SK-N-SH treated with all-trans-retinoic acid at 6 μM for 48 hours (cell line): ENCODE data around the gene ATG13.

ENCODE experiments used
- ATAC-seq: fragments of 200-7000 bp; cut with Tn5 transposase; 3 replicates; pipeline ENCODE4 v1.9.1; 2020; ENCODE audit warnings: mild to moderate bottlenecking, moderate library complexity
- BACH2 ChIP-seq: fragments of 250-450 bp; sonication (Bioruptor Pico); IDR thresholded peaks from 2 replicates; pipeline ENCODE4 v1.9.0; 2021; ENCODE audit warnings: mild to moderate bottlenecking, borderline replicate concordance
- CREB5 ChIP-seq: fragments of 250-450 bp; sonication (Bioruptor Pico); IDR thresholded peaks from 2 replicates; pipeline ENCODE4 v1.5.1; 2020; ENCODE audit warnings: low read depth, mild to moderate bottlenecking, moderate library complexity
- CSDC2 ChIP-seq: fragments of 250-450 bp; sonication (Bioruptor Pico); IDR thresholded peaks from 2 replicates; pipeline ENCODE4 v1.5.0; 2020; ENCODE audit warnings: mild to moderate bottlenecking, moderate library complexity
- GLIS3 ChIP-seq: fragments of 250-450 bp; sonication (Bioruptor Pico); IDR thresholded peaks from 2 replicates; pipeline ENCODE4 v1.5.0; 2020; ENCODE audit warnings: mild to moderate bottlenecking, moderate library complexity
- ISL1 ChIP-seq: fragments of 250-450 bp; sonication (Bioruptor Pico); IDR thresholded peaks from 2 replicates; pipeline ENCODE4 v2.1.2; 2022; ENCODE audit warnings: mild to moderate bottlenecking, moderate library complexity
- POU6F1 ChIP-seq: fragments of 250-450 bp; sonication (Bioruptor Pico); IDR thresholded peaks from 2 replicates; pipeline ENCODE4 v1.8.0; 2021; ENCODE audit warnings: low read depth, mild to moderate bottlenecking, moderate library complexity, borderline replicate concordance
- PPARA ChIP-seq: fragments of 250-450 bp; sonication (Bioruptor Pico); IDR thresholded peaks from 2 replicates; pipeline ENCODE4 v1.5.0; 2020; ENCODE audit warnings: mild to moderate bottlenecking, borderline replicate concordance
- RARB ChIP-seq: fragments of 250-450 bp; sonication (Bioruptor Pico); IDR thresholded peaks from 2 replicates; pipeline ENCODE4 v1.8.0; 2021; ENCODE audit warnings: mild to moderate bottlenecking, moderate library complexity
- SNAI2 ChIP-seq: fragments of 250-450 bp; sonication (Bioruptor Pico); IDR thresholded peaks from 2 replicates; pipeline ENCODE4 v1.5.0; 2020; ENCODE audit warnings: mild to moderate bottlenecking, moderate library complexity
- TCF4 ChIP-seq: fragments of 250-450 bp; sonication (Bioruptor Pico); IDR thresholded peaks from 2 replicates; pipeline ENCODE4 v1.8.0; 2021; ENCODE audit warnings: mild to moderate bottlenecking, moderate library complexity, borderline replicate concordance
- TOX ChIP-seq: fragments of 250-450 bp; sonication (Bioruptor Pico); IDR thresholded peaks from 2 replicates; pipeline ENCODE4 v1.8.0; 2021; ENCODE audit warnings: mild to moderate bottlenecking, moderate library complexity, borderline replicate concordance
- TSHZ2 ChIP-seq: fragments of 250-450 bp; sonication (Bioruptor Pico); IDR thresholded peaks from 2 replicates; pipeline ENCODE4 v1.5.0; 2020; ENCODE audit warnings: mild to moderate bottlenecking, moderate library complexity
- ZC3H10 ChIP-seq: fragments of 250-450 bp; sonication (Bioruptor Pico); IDR thresholded peaks from 2 replicates; pipeline ENCODE4 v1.5.1; 2021; ENCODE audit warnings: mild to moderate bottlenecking, moderate library complexity
- ZFP3 ChIP-seq: fragments of 250-450 bp; sonication (Bioruptor Pico); IDR thresholded peaks from 2 replicates; pipeline ENCODE4 v1.5.0; 2020; ENCODE audit warnings: mild to moderate bottlenecking, moderate library complexity
- ZNF565 ChIP-seq: fragments of 450-650 bp; formaldehyde crosslinking; conservative IDR thresholded peaks from 2 replicates; pipeline ENCODE4 v1.5.0; 2020; ENCODE audit warnings: low read depth, mild to moderate bottlenecking, moderate library complexity
- ZNF70 ChIP-seq: fragments of 450-650 bp; formaldehyde crosslinking; IDR thresholded peaks from 2 replicates; pipeline ENCODE4 v1.5.0; 2020; ENCODE audit warnings: mild to moderate bottlenecking, moderate library complexity
- ZNF8 ChIP-seq: fragments of 450-650 bp; formaldehyde crosslinking; IDR thresholded peaks from 2 replicates; pipeline ENCODE4 v1.5.0; 2020; ENCODE audit warnings: mild to moderate bottlenecking, moderate library complexity
- TF ChIP-seq, protein P1 (sequence below): fragments of 250-450 bp; sonication (Bioruptor Pico); IDR thresholded peaks from 2 replicates; pipeline ENCODE4 v1.8.0; 2020; ENCODE audit warnings: mild to moderate bottlenecking, moderate library complexity, borderline replicate concordance

Gene ATG13

GRCh38 chr11:46588915-46589314, 28.4 kb upstream of the ATG13 start:
- TF ChIP-seq ZNF565 (CRISPR knock-in tag) (no peak), TOX (CRISPR knock-in tag) (no peak), BACH2 (CRISPR knock-in tag) (no peak), ZFP3 (CRISPR knock-in tag) (no peak), ZNF8 (CRISPR knock-in tag) (no peak), ISL1 (CRISPR knock-in tag) (no peak), SNAI2 (CRISPR knock-in tag) (no peak), TCF4 (CRISPR knock-in tag) (no peak), GLIS3 (no peak)
- TF ChIP-seq, protein P1, sequence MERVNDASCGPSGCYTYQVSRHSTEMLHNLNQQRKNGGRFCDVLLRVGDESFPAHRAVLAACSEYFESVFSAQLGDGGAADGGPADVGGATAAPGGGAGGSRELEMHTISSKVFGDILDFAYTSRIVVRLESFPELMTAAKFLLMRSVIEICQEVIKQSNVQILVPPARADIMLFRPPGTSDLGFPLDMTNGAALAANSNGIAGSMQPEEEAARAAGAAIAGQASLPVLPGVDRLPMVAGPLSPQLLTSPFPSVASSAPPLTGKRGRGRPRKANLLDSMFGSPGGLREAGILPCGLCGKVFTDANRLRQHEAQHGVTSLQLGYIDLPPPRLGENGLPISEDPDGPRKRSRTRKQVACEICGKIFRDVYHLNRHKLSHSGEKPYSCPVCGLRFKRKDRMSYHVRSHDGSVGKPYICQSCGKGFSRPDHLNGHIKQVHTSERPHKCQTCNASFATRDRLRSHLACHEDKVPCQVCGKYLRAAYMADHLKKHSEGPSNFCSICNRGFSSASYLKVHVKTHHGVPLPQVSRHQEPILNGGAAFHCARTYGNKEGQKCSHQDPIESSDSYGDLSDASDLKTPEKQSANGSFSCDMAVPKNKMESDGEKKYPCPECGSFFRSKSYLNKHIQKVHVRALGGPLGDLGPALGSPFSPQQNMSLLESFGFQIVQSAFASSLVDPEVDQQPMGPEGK (CRISPR knock-in tag) = no peak
- no peak for ATAC-seq

GRCh38 chr11:46590740-46591605, 26.4 kb upstream of the ATG13 start:
- TF ChIP-seq TSHZ2 (no peak), BACH2 (CRISPR knock-in tag) (no peak), ISL1 (CRISPR knock-in tag) (0 out of 2 replicates have a peak, but pooled peaks have one; percentile 24)
- TF ChIP-seq, all 23 proteins: peak for 1
- no peak for ATAC-seq

DNA sequence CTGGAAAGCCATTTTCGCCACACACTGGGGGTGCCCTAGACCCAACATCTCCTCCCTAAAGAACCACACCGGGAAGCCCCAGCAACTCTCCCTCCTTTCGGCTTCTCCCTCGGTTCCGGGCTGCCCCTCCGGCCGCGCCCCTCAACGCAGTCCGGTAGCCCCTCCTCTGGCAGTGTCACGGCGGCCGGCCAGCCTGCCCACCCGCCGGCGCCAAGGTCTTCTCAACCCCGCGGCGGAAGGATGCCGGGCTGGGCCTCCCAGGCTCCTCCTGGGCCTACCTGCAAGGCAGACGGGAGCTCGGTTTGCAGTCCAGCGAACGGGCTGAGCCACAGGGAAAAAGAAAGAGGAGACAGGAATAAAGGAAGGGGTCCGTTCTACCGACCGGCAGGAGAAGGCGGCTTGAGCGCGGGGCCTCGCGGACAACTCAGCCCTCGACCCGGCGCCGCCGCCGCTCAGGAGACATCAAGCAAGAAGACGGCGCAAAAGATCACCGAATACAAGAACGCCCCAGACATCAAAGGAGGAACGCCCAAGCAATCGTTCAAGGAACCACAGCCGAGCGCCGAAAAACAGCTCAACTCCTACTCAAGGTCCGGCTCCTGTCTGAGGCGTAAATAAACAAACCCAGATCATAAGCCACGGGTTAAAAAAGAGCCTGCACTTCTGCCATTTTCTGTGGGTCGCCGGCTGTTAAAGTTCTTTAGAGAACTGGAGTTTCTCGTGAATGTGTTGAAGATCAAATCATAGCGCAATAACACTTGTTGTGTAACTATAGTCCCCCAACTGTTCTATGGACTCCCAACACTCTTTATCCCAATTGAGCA, 23.6 kb upstream of the ATG13 start, which contains the start of gene AMBRA1:
Gene AMBRA1 (minus strand): TSS at position 474 of the 824 bp plus-strand sequence. CDS start 45,643 bp downstream, outside the sequence.
- no peak for TF ChIP-seq ZC3H10 (CRISPR knock-in tag)
- TF ChIP-seq TSHZ2 = 0 out of 2 replicates have a peak, but pooled peaks have one; percentile 28
- TF ChIP-seq CREB5 (CRISPR knock-in tag) = no peak
- TF ChIP-seq ISL1 (CRISPR knock-in tag) = no peak
- no peak for TF ChIP-seq PPARA (CRISPR knock-in tag)
- no peak for TF ChIP-seq ZFP3 (CRISPR knock-in tag)
- TF ChIP-seq GLIS3 = no peak
- no peak for TF ChIP-seq RARB (CRISPR knock-in tag)
- TF ChIP-seq ZNF70 (CRISPR knock-in tag) = no peak
- TF ChIP-seq TCF4 (CRISPR knock-in tag) = no peak
- TF ChIP-seq POU6F1 (CRISPR knock-in tag) = no peak
- TF ChIP-seq CSDC2 (CRISPR knock-in tag) = no peak
- TF ChIP-seq, protein P1 (CRISPR knock-in tag) = no peak
- TF ChIP-seq ZNF8 (CRISPR knock-in tag) = 0 out of 2 replicates have a peak, but pooled peaks have one; percentile 4
- ATAC-seq = peak; percentile 90
